HepG2 (cell line): ENCODE data around the gene DHX16. TPM values are rescaled to one million over a fixed set of nuclear protein-coding genes. Genes with fewer than 3 reads are reported as not detected.
A peak's percentile ranks its signal among the peaks of the same experiment; 100 is the strongest.

ENCODE experiments used
- ARID5B ChIP-seq: IDR thresholded peaks from 2 replicates; pipeline ENCODE4 v1.4.0; 2020; ENCODE audit warnings: mild to moderate bottlenecking, missing genetic modification reagents
- HNF1A ChIP-seq, 2 experiments: sonication (generic) in 1 of 2; formaldehyde crosslinking in 1 of 2; IDR thresholded peaks; 2 replicates each; pipeline versions ENCODE4 v1.4.0 to v1.6.1; 2016 to 2020; ENCODE audit warnings: borderline replicate concordance in 1 of 2, low read depth in 1 of 2, mild to moderate bottlenecking in 1 of 2, missing genetic modification reagents in 1 of 2
- JUND ChIP-seq: sonication (generic); formaldehyde crosslinking; IDR thresholded peaks from 2 replicates; pipeline ENCODE4 v1.8.0; 2022; ENCODE audit warnings: mild to moderate bottlenecking, missing genetic modification reagents
- KAT8 ChIP-seq: IDR thresholded peaks from 2 replicates; pipeline ENCODE4 v1.6.1; 2016; ENCODE audit warnings: missing genetic modification reagents, missing compliant biosample characterization
- KLF13 ChIP-seq: sonication (generic); formaldehyde crosslinking; IDR thresholded peaks from 2 replicates; pipeline ENCODE4 v1.4.0; 2020; ENCODE audit warnings: mild to moderate bottlenecking, missing genetic modification reagents
- NCOA1 ChIP-seq: sonication (generic); formaldehyde crosslinking; IDR thresholded peaks from 2 replicates; pipeline ENCODE4 v1.9.0; 2021; ENCODE audit warnings: missing genetic modification reagents
- NFYC ChIP-seq: IDR thresholded peaks from 2 replicates; pipeline ENCODE4 v1.6.1; 2016; ENCODE audit warnings: missing genetic modification reagents, missing compliant biosample characterization
- RFXAP ChIP-seq: sonication (generic); formaldehyde crosslinking; IDR thresholded peaks from 2 replicates; pipeline ENCODE4 v1.4.0; 2020; ENCODE audit warnings: missing genetic modification reagents, borderline replicate concordance
- SRSF1 ChIP-seq: fragments of 200-400 bp; formaldehyde crosslinking; optimal IDR thresholded peaks from 2 replicates; pipeline ENCODE3; 2017; ENCODE audit warnings: mild to moderate bottlenecking, low read depth, low read length, moderate library complexity
- TBL1XR1 ChIP-seq: fragments of 150-350 bp; IDR thresholded peaks from 2 replicates; pipeline ENCODE4 v1.6.1; 2014; ENCODE audit warnings: borderline replicate concordance, low read length; ENCODE audit not compliant: partially characterized antibody
- TFE3 ChIP-seq: IDR thresholded peaks from 2 replicates; pipeline ENCODE4 v1.6.1; 2016
- ZNF274 ChIP-seq: sonication (generic); formaldehyde crosslinking; IDR thresholded peaks from 2 replicates; pipeline ENCODE4 v1.5.1; 2020; ENCODE audit warnings: mild to moderate bottlenecking, missing genetic modification reagents
- ZNF501 ChIP-seq: sonication (generic); formaldehyde crosslinking; IDR thresholded peaks from 2 replicates; pipeline ENCODE4 v1.5.1; 2020; ENCODE audit warnings: mild to moderate bottlenecking, moderate library complexity, missing genetic modification reagents
- ZNF773 ChIP-seq: sonication (generic); formaldehyde crosslinking; IDR thresholded peaks from 2 replicates; pipeline ENCODE4 v1.4.0; 2020; ENCODE audit warnings: missing genetic modification reagents, borderline replicate concordance
- polyA plus RNA-seq, 8 experiments: library from polyadenylated mRNA; depleted of rRNA in 3 of 8; stranded (reverse) in 7 of 8; unstranded in 1 of 8; fragments of >200 nt; fragmentation: Illumina TruSeq in 4 of 8; extraction: Trizol in 4 of 8; gene quantifications; 2 replicates each; pipeline versions ENCODE4 v1.2.1 to v1.2.3, GENCODE V29; 2011 to 2016; ENCODE audit warnings: low read depth in 4 of 8, missing spikeins in 1 of 8, mixed read lengths in 1 of 8; ENCODE audit not compliant: insufficient read depth in 1 of 8
- total RNA-seq, 5 experiments: library from RNA; depleted of rRNA; stranded (reverse); fragments of >200 nt; fragmentation: Illumina TruSeq; extraction: Trizol; gene quantifications; 2 replicates each; pipeline ENCODE4 v1.2.3, GENCODE V29; 2016; ENCODE audit warnings: low read depth in 1 of 5
- TF ChIP-seq, protein P1 (sequence below): sonication (generic); formaldehyde crosslinking; IDR thresholded peaks from 2 replicates; pipeline ENCODE4 v1.8.0; 2022; ENCODE audit warnings: mild to moderate bottlenecking, missing genetic modification reagents; ENCODE audit not compliant: insufficient replicate concordance
- TF ChIP-seq, protein P2 (sequence below): sonication (generic); formaldehyde crosslinking; IDR thresholded peaks from 2 replicates; pipeline ENCODE4 v1.4.0; 2020; ENCODE audit warnings: mild to moderate bottlenecking, missing genetic modification reagents

Gene DHX16
- total and polyA plus RNA-seq, 2 of the 13 experiments (the other 11 are each of a cell fraction or from before 2014, with no cell fraction given), result 57.0 to 58.5 TPM

GRCh38 chr6:30721198-30722024 lies 48.6 kb upstream of the DHX16 start (continued):
- TF ChIP-seq, protein P1, sequence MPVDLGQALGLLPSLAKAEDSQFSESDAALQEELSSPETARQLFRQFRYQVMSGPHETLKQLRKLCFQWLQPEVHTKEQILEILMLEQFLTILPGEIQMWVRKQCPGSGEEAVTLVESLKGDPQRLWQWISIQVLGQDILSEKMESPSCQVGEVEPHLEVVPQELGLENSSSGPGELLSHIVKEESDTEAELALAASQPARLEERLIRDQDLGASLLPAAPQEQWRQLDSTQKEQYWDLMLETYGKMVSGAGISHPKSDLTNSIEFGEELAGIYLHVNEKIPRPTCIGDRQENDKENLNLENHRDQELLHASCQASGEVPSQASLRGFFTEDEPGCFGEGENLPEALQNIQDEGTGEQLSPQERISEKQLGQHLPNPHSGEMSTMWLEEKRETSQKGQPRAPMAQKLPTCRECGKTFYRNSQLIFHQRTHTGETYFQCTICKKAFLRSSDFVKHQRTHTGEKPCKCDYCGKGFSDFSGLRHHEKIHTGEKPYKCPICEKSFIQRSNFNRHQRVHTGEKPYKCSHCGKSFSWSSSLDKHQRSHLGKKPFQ (CRISPR knock-in tag), result no peak
- TF ChIP-seq TBL1XR1 (no peak), NFYC (no peak), ZNF501 (CRISPR knock-in tag) (no peak; the same call in 1 of the 2 replicates), ZNF274 (no peak; the same call in 1 of the 2 replicates), HNF1A (IDR thresholded peaks at IDR 0.05; ENCODE audit: low read depth) (no peak), HNF1A (CRISPR knock-in tag; IDR thresholded peaks at IDR 0.05; ENCODE audit: borderline replicate concordance) (peak; percentile 14; the same call in 1 of the 2 replicates), ARID5B (CRISPR knock-in tag) (peak; percentile 69; the same call in 1 of the 2 replicates), NCOA1 (CRISPR knock-in tag) (no peak), KLF13 (no peak), ZNF773 (CRISPR knock-in tag) (no peak), TFE3 (CRISPR knock-in tag) (peak; percentile 90), JUND (CRISPR knock-in tag) (no peak), KAT8 (CRISPR knock-in tag) (peak; percentile 66), SRSF1 (no peak), RFXAP (no peak; the same call in 1 of the 2 replicates)
- TF ChIP-seq, protein P2, sequence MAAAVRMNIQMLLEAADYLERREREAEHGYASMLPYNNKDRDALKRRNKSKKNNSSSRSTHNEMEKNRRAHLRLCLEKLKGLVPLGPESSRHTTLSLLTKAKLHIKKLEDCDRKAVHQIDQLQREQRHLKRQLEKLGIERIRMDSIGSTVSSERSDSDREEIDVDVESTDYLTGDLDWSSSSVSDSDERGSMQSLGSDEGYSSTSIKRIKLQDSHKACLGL (CRISPR knock-in tag), result peak; percentile 86
